H1 (cell line): ENCODE results near the gene OR2B2. TPM values are rescaled to one million over a fixed set of nuclear protein-coding genes. Genes with fewer than 3 reads are reported as not detected.

Experiments used
- BCL11A ChIP-seq, 2 experiments: IDR thresholded peaks; one replicate each; pipeline ENCODE4 v1.6.1; 2011; ENCODE audit warnings: low read depth in 2 of 2, low read length in 2 of 2, mild to moderate bottlenecking in 2 of 2
- BRCA1 ChIP-seq: IDR thresholded peaks from 2 replicates; pipeline ENCODE4 v1.6.1; 2012; ENCODE audit warnings: low read depth, low read length, improper control_type of control experiment
- CBX5 ChIP-seq: fragments of 300-800, 300-1000 bp; sonication (generic); IDR thresholded peaks from 2 replicates; pipeline ENCODE4 v1.7.1; 2016; ENCODE audit warnings: antibody characterized with exemption, low read length, low read depth
- CBX8 ChIP-seq: fragments of 300-800, 300-1000 bp; sonication (generic); IDR thresholded peaks from 2 replicates; pipeline ENCODE4 v1.7.1; 2016; ENCODE audit warnings: low read depth, low read length, borderline replicate concordance
- GABPA ChIP-seq: IDR thresholded peaks from 2 replicates; pipeline ENCODE4 v1.6.1; 2011; ENCODE audit warnings: mild to moderate bottlenecking, low read length, moderate library complexity, borderline replicate concordance; ENCODE audit not compliant: insufficient read depth
- JUND ChIP-seq: IDR thresholded peaks from 2 replicates; pipeline ENCODE4 v1.6.1; 2011; ENCODE audit warnings: mild to moderate bottlenecking, improper control_type of control experiment, low read length
- NRF1 ChIP-seq: IDR thresholded peaks from 2 replicates; pipeline ENCODE4 v1.6.1; 2011; ENCODE audit warnings: mild to moderate bottlenecking, low read depth, low read length, improper control_type of control experiment
- PHF8 ChIP-seq: fragments of 200-600 bp; sonication (generic); conservative IDR thresholded peaks from 2 replicates; pipeline ENCODE4 v1.7.1; 2012; ENCODE audit warnings: low read depth, mild to moderate bottlenecking, inconsistent platforms, low read length, moderate library complexity
- POLR2AphosphoS5 ChIP-seq: IDR thresholded peaks from 2 replicates; pipeline ENCODE4 v1.6.1; 2011; ENCODE audit warnings: low read depth, low read length
- RAD21 ChIP-seq, 2 experiments: IDR thresholded peaks in 1 of 2; conservative IDR thresholded peaks in 1 of 2; 2 replicates each; pipeline ENCODE4 v1.6.1; 2011; ENCODE audit warnings: low read depth in 2 of 2, low read length in 2 of 2, improper control_type of control experiment in 1 of 2, inconsistent platforms in 1 of 2, mild to moderate bottlenecking in 1 of 2, moderate library complexity in 1 of 2
- RXRA ChIP-seq: IDR thresholded peaks from 2 replicates; pipeline ENCODE4 v1.6.1; 2011; ENCODE audit warnings: low read depth, mild to moderate bottlenecking, low read length, moderate library complexity; ENCODE audit not compliant: insufficient read depth
- SAP30 ChIP-seq: fragments of 300-600 bp; sonication (generic); IDR thresholded peaks from 2 replicates; pipeline ENCODE4 v1.7.1; 2012; ENCODE audit warnings: low read length, moderate library complexity, mild to moderate bottlenecking, inconsistent platforms; ENCODE audit not compliant: insufficient read depth, insufficient replicate concordance
- SIN3A ChIP-seq, 2 experiments: IDR thresholded peaks in 1 of 2; conservative IDR thresholded peaks in 1 of 2; 2 replicates each; pipeline ENCODE4 v1.6.1; 2011 to 2012; ENCODE audit warnings: low read length in 2 of 2, improper control_type of control experiment in 1 of 2, low read depth in 1 of 2, mild to moderate bottlenecking in 1 of 2
- SIX5 ChIP-seq: IDR thresholded peaks from 2 replicates; pipeline ENCODE4 v1.6.1; 2011; ENCODE audit warnings: mild to moderate bottlenecking, low read depth, low read length
- SRF ChIP-seq: IDR thresholded peaks from 2 replicates; pipeline ENCODE4 v1.6.1; 2011; ENCODE audit warnings: mild to moderate bottlenecking, low read depth, low read length, moderate library complexity
- SUZ12 ChIP-seq: fragments of 200-600 bp; sonication (generic); IDR thresholded peaks from 2 replicates; pipeline ENCODE4 v1.6.1; 2012; ENCODE audit warnings: mild to moderate bottlenecking, inconsistent platforms, low read length, moderate library complexity, mixed read lengths
- TAF1 ChIP-seq: IDR thresholded peaks from 2 replicates; pipeline ENCODE4 v1.6.1; 2011; ENCODE audit warnings: mild to moderate bottlenecking, low read depth, low read length
- TAF7 ChIP-seq: optimal IDR thresholded peaks from 2 replicates; pipeline ENCODE3; 2011; ENCODE audit warnings: low read depth, mild to moderate bottlenecking, inconsistent platforms, low read length, moderate library complexity, borderline replicate concordance
- YY1 ChIP-seq: IDR thresholded peaks from 2 replicates; pipeline ENCODE4 v1.6.1; 2011; ENCODE audit warnings: low read depth, mild to moderate bottlenecking, low read length
- ZNF274 ChIP-seq: IDR thresholded peaks from 2 replicates; pipeline ENCODE4 v1.7.0; 2012; ENCODE audit warnings: low read length, borderline replicate concordance; ENCODE audit errors: extremely low read depth
- polyA plus RNA-seq, 7 experiments: library from polyadenylated mRNA; depleted of rRNA in 3 of 7; stranded (reverse) in 5 of 7; unstranded in 2 of 7; fragments of >200 nt in 5 of 7; fragments of 200-250 nt in 2 of 7; gene quantifications; 1 replicate in 5 of 7; 2 replicates in 1 of 7; 4 replicates in 1 of 7; pipeline versions ENCODE4 v1.2.1 to v1.2.3, GENCODE V29; 2011 to 2013; ENCODE audit warnings: missing spikeins in 2 of 7, mixed read lengths in 2 of 7
- total RNA-seq: library from RNA; stranded (reverse); fragmentation: NEBNext Ultra II Directional; extraction: Animal tissue kit (Norgen Biotek cat#: 25700); gene quantifications from 2 replicates; pipeline ENCODE4 v1.2.1, GENCODE V29; 2021
- TF ChIP-seq, protein P1 (sequence below): IDR thresholded peaks from 2 replicates; pipeline ENCODE4 v1.6.1; 2011; ENCODE audit warnings: low read length, improper control_type of control experiment

The OR2B2 gene
- total and polyA plus RNA-seq, 2 of the 8 experiments (the other 6 are each of a cell fraction or from before 2014, with no cell fraction given): not detected

DNA sequence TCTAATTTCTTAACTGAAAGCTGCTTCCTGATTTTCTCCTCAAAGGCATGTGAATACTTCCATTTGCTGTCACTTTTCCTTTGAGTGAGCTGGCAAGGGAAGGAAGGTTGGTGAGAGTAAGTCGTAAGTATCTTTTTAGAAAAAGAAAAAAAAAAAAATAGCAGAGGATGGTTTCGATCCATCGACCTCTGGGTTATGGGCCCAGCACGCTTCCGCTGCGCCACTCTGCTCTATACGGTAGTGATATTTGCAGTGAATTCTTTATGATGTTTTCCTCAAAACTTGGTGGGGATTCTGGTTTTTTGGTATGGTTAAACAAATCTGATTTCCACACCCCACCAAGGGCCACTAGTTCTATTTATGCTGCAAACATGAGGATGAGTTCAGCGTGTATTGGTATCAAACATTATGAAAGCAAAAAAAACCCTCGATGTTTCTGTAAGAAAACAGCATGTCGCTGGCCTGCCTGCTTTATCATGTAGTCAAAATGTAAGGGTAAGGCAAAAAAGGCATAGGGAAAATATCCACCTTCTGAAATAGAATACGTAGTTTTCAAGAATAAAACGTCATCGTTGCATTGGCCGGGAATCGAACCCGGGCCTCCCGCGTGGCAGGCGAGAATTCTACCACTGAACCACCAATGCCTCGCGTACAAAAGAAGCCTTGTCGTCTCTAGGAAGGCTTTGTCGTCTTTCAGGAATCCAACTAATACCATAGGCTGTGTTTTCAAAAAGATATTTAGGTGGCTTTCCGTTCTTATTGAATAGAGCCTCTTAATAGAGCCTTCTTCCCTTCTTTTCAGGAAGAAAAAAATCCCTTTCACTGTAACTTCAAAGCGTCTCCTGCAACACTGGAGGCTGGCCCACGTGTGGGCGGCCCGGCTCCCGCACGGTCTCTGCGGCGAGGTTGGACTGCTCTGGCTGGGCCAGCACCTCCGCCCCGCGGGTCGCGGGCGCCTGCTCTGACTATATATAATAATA is 9.6 kb downstream of the OR2B2 start (continued):
- TF ChIP-seq TAF1: 0 out of 2 replicates have a peak, but pooled peaks have one; percentile 30
- TF ChIP-seq SUZ12: no peak
- TF ChIP-seq JUND: no peak
- no peak for TF ChIP-seq RAD21 (IDR thresholded peaks at IDR 0.05 in 1 of 2, conservative IDR thresholded peaks at IDR 0.05 in 1 of 2; ENCODE audit: low read depth in 2 of 2, low read length in 2 of 2)
- TF ChIP-seq BRCA1: peak; percentile 34; the same call in 1 of the 2 replicates
- TF ChIP-seq YY1: no peak
- no peak; a peak in 2 of 4 replicates for TF ChIP-seq SIN3A (conservative IDR thresholded peaks at IDR 0.05 in 1 of 2, IDR thresholded peaks at IDR 0.05 in 1 of 2; ENCODE audit: low read depth in 1 of 2, low read length in 2 of 2)
- peak; percentile 47 for TF ChIP-seq TAF7
- TF ChIP-seq NRF1: peak; percentile 31; the same call in 1 of the 2 replicates
- no peak for TF ChIP-seq RXRA
- no peak for TF ChIP-seq GABPA
- TF ChIP-seq BCL11A (IDR thresholded peaks at IDR 0.05; ENCODE audit: low read depth in 2 of 2, low read length in 2 of 2): no peak
- TF ChIP-seq, protein P1, sequence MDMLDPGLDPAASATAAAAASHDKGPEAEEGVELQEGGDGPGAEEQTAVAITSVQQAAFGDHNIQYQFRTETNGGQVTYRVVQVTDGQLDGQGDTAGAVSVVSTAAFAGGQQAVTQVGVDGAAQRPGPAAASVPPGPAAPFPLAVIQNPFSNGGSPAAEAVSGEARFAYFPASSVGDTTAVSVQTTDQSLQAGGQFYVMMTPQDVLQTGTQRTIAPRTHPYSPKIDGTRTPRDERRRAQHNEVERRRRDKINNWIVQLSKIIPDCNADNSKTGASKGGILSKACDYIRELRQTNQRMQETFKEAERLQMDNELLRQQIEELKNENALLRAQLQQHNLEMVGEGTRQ: no peak
- no peak for TF ChIP-seq CBX8
- TF ChIP-seq SAP30: no peak
- TF ChIP-seq POLR2AphosphoS5: no peak
- TF ChIP-seq PHF8: no peak
- TF ChIP-seq ZNF274: no peak
- TF ChIP-seq SIX5: no peak
- no peak for TF ChIP-seq SRF
- no peak for TF ChIP-seq CBX5
